DMS79 treated with DMSO at 0.1 percent for 48 hours (cell line): ENCODE measurements around the gene FNDC3A.
A peak's percentile ranks its signal among the peaks of the same experiment; 100 is the strongest.
"Not testable (repeated sequence)": the region's sequence is repeated elsewhere in the genome, so short reads cannot be mapped to it uniquely, and the experiment has no call there.

Source experiments
- DNase-seq: peaks from one replicate; lab custom pipeline; 2025; lab: John Stamatoyannopoulos, UW

FNDC3A gene

DNA sequence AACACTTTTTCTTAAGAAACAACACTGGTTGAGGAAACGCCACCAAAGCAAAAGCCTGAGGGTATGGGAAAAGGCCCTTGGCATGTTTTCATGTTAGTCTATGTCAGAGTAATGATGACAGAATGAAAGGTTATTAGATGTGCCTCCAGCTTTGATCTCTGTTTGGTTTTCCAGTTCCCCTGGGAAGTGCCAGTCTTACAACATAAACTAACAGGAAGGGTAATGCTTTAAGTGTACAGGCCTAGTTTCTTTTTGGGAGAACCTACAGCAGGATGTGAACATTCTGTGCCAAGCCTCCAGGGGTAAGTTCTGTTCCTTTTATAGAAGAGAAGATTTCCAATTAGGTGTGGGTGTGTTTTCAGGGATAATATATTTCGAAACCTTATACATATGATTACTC lies 121.7 kb downstream of the FNDC3A start:
- DNase-seq = no peak

DNA sequence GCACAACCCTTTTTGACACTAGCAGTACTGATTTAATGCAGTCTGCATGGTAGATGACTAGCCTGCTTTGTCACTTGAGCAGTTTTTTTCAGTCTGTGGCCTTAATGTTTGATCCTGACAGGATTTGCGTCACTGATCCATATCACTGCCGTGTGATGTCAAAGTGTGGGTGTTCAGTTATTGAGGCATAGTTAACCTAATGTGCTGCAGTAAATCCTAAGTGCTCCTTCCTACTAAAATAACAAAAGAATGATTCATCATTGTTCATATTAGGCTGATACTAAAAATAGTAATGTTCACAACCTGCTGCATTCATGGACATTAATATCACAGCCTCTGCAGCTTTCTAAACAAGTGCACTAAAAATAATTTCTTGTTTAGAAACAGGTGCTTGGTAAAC lies 122.5 kb downstream of the FNDC3A start:
- no peak for DNase-seq

DNA sequence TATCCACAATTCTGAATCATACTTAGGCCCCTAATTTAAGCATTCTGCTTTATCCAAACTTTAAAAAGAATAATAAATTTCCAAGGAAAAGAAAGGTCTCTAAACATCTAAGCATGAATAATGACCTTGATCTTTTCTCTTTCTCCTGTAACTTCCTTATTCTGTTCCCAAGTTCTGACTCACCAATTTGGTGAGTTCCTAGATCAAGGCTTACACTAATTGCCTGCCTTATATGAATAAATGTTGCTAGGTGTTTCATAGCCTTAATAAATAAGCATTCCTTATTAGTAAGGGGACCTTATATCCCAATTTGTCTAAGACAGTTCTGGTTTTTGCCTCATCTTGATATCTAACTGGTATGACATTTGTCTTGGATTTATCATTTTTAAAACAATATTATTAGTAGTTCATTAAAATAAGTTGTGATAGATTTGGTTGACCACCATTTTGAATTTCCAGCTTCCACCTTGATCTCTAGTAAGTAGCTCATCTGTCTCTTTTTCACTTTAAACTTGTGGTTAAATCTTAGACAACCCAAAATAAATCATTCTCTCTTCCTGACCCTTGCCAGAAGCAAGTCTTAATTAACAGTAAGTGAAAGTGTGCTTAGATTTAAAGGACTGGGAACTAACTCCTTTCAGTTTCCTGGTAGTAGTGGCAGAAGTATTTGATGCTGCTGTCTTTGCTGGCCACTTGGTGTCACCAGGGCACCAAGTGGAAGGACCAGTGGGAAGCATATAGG lies 123.2 kb downstream of the FNDC3A start:
- DNase-seq = no peak

DNA sequence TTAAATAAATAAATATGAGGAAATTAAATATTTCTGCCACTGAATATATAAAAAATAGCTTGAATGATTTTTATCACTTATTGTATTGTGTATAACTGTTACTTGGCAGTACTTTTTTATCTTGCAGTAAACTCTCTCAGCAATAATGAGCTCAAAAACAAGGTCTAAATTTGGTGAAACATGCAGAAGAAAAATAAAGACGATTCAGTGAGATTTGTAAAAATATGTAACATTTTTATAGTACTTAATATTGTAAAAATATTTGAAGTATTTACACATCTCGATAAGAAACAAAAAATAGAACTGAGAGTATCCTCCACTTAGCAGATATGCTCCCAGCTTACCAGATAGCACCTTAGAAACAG lies 123.8 kb downstream of the FNDC3A start:
- DNase-seq = no peak

DNA sequence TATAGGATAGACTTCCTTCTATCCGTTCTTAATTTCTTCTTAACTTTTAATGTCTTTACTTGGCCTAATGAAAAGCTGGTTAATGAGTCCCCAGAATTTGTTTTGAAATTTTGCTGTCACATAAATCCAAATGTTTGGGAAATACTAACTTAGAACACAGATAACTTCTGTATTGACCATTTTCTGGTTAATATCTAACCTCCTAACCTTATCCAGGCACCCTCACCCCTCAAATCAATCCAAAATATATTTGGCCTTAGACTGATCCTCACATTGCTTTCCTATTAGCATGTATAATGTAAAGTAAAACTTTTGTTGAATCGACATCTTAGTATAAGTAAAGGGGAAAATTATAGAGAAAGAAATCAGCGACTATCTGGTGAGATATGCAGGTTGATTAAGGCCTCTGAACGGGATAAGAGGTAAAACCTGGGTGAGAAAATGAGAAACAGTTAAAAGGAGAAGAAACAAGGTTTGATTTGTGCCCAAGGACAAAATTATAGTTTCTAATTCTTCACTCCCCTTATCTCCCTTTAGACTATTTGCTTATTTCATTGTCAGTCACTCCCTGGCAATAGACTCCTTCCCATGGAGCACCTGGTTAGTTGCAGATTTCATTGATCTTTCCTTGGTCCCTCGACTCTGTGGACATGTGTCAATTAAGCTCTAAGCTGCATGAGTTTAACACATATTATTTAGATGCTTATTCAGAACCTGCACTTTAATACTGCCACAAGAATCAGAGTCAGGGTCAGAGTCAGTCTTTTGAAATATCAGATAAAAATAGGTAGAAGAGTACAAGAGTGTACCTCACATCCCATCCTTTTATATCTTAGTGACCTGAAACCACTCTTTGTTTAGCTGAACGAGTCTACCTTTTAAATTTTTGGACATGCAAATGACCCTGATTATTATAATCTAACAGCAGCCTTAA lies 125.2 kb downstream of the FNDC3A start:
- no peak for DNase-seq

DNA sequence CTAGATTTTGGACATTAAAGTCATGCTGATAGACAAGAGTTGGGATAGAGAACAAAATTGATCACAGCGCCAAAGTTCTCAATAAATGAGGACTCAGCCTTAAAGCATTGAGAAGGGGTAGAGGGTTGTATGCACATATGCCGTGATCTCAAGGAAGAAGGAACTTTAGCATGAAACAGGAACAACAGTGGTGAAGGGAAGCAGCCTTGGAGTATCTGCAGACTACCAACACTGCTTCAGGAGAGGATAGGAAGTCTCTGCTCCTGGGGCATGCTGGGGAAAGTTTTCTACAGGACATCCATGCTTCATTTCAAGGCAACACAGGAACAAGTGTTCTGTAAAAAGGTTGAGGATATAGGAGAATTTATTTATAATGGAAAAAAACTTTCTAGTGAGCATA lies 132.5 kb downstream of the FNDC3A start:
- no peak for DNase-seq

DNA sequence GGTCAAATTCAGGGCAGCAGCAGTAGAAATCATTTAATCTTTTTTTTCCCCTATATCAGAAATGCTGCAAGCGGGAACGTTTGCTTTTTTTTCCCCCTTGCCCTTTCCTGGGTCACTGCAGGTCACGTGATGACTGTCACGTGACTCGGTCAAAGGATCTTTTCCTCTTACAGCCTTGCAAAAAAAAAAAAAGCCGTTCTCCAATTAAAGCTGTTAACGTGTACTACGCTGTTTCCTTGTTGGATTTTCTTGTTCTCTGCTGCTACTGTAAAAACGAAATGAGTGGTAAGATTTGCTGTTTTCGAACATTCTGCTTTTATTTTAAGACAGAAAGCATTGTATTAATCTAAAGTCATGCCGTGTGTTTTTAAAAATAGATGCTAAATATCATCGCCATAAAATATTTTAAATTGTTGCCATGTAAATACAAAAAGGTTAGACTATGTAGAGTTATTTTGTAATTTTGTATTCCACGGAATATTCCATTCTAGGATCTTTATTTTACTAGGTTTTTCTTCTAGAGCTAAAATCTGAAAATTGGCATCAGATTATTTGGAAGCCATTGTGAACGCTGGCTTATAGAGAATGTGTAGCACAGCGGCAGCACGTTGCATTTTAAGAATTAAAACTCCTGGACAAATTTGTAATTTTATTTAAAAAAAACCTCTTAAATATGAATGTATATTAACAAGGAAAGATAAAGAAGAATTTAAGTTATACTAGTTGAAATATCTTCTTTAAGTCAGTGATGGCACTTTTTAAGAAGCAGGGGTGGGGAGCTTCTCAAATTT lies 134.6 kb downstream of the FNDC3A start:
- DNase-seq = peak; percentile 73

DNA sequence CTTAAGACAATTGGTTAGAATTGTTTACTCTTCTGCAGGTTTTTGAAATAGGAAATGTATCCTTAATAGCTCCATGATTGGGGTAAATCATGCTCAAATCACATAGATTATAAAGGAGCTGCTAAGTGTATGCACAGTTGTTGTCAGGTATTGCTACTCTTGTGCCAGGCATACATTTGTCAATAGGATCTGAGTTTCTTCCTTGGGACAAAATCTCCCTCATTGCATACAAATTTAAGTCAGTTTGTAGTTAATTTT lies 135.1 kb downstream of the FNDC3A start:
- no peak for DNase-seq

DNA sequence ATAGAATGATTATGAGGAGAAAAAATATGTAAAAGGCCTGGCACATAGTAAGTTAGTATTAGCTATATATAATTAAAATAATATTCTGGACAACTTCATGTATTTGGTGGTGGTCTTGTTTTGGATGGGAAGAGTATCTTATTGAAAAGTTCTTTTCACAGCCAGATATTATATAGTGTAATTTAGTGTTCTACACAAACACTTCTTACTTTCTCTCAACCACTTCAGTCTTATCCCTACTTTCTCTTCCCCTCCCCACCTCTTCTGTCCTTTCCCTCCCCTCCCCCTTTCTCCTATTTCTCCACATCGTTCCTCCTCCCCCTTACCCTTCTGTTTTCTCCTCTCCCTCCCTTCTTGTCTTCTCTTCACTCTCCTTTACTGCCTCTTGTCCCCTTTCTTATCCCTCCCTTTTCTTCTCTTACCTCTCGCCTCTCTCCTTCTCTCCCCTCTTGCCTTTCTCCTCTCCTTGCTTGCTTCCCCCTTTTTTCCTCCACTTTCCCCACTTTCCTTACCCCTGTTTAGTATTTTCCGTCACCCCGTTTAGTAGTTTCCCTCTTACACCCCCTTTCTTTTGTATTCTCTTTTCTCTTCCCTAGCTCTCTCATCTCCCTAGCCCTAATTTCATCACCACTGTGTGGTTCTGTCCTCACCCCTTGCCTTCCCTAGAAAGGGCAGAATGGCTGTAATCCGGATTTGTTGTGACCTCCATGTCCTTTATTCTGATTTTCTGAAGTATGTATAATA lies 137.2 kb downstream of the FNDC3A start:
- no peak for DNase-seq

DNA sequence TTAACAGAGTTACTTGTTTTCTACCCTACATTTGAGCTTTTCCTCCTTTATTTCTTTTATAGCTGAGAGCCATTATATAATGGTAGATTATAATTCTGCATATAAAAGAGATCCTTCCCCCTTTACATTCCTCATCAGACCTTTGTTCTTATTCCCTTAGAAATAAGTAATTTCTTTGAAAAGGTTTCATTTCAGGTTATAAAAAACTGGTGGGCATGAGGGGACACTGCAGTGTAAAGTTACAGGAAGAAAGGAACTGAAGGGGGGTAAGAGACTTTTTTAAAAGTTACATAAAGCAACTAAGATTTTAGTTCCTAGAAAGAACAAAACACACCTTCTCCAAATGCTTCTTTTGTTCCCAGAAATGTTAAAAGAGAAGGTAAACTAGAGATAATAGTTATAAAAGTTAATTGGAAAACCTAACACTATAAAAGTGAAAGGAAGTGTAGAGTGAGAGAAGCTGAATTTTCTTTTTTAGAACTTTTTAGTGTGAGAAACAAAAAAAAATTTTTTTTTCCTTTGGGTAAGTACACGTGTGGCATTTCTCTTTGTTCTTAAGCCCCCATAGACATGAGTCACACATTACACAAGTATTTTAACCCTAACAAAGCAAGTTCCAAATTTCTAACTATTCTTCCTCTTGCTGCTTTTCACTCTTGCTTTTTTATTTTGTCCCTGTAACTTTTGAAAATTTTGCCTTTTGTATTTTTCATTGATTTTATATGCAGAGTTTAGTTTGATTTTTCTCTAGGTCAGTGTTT lies 138.0 kb downstream of the FNDC3A start:
- no peak for DNase-seq

DNA sequence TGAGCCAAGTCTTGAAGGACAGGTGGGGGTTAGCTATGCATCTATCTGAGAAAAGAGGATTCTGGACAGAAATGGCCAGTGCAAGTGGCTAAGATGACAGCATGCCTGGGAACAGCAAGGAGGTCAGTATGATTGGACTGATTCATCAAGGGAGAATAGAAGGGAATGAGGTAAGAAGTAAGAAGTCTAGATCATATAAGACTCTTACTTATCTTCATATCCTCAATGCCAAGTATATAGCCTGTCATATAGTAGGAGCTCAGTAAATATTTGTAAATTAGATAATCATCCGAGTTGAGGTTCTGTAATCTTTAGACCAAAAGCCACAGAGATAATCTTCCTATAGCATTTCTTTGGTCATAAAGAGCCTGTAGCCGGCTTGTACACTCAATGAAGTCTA lies 141.2 kb downstream of the FNDC3A start:
- no peak for DNase-seq

DNA sequence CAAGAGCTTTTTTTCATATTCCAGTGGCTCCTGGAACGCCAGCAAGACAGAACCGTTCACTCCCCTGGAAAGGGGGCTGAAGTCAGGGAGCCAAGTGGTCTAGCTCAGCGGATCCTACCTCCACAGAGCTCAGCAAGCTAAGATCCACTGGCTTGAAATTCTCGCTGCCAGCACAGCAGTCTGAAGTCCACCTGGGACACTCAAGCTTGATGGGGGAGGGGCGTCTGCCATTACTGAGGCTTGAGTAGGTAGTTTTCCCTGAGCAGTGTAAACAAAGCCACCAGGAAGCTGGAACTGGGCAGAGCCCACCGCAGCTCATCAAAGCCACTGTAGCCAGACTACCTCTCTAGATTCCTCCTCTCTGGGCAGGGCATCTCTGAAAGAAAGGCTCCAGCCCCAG lies 142.7 kb downstream of the FNDC3A start:
- DNase-seq = not testable (repeated sequence)

DNA sequence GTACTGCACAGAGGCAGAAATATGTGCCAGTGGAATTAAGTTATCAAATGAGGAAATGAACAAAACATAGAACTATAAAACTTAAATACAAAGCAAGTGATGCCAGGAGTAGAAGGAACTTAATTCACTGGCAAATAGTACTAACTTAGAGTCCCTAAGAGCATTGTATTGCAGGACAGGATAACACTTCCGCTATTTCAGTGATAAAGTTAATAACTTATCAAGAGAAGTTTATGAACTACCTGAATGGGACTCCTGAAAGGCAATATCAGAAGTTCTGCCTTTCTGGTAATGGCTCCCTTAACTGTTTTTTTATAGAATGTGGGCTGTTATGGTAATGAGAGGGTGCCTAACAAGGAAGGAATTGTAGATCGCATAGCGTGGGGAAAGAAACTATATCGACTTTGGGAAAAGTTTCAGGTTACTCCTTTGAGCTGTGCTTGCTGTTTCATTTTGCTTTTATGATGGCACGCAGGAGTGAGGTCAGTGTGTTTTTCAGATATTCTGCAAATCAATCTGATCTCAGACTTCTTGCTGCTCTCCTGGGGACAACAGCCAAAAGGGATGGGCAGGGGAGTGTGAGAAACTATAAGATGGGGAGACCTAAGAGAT lies 149.1 kb downstream of the FNDC3A start:
- DNase-seq = no peak

DNA sequence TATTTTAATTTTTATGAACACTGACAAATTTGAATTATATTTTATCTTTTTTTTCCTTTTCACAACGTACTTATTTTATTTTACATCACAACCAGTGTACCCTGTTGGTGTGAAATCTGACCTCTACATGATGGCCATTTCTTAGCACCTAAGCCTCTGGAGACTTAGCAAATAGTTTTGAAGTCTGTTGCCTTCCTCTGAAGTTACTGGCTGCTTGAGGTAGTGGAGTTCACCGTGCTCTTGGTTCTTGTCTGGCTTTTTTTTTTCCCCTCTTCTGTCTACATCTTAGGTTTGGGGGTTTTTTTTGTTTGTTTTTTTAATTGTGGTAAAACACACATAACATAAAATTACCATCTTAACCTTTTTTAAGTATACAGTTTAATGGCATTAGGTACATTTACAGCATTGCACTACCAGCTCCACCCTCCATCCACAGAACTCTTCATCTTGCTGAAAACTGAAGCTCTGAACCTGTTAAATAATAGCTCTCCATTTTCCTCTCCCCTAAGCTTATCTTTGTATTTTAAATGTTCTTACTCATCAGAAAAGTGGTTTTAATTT lies 150.3 kb downstream of the FNDC3A start:
- no peak for DNase-seq

DNA sequence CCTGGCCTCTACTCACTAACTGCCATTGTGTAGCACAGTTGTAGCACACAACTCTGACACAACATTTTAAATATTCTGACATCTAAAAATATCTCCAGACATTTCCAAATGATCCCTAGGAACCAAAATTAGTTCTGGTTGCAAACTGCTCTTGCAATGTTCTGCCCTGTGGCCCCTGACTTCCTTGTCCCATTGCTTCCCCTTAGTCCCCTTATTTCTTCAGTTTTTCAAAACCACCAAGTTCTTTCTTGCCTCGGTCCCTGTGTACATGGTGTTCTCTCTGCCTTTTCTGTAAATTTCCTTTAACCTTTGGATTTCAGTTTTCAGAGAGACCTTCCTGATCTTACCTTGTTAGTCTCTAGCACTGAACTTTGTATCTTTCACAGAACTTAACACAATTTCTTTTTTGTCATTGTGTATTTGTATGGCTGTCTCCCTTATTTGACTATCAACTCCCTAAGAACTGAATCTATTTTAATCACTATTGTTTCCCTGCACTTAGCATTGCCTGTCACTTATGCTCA lies 156.8 kb downstream of the FNDC3A start:
- DNase-seq = no peak

DNA sequence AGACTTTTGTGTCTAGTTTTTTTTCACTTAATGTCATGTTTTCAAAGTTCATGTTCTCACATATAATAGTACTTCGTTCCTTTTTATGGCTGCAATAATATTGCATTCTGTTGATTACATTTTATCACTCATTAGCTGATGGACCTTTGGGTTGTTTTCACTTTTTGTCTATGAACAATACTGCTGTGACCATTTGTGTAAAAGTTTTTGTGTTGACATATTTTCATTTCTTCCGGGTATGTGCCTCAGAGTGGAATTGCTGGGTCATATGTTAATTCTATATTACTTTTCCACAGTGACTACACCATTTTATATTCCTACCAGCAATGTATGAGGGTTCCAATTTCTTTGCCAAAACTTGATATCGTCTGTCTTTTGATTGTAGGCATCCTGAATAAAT lies 158.6 kb downstream of the FNDC3A start:
- no peak for DNase-seq

DNA sequence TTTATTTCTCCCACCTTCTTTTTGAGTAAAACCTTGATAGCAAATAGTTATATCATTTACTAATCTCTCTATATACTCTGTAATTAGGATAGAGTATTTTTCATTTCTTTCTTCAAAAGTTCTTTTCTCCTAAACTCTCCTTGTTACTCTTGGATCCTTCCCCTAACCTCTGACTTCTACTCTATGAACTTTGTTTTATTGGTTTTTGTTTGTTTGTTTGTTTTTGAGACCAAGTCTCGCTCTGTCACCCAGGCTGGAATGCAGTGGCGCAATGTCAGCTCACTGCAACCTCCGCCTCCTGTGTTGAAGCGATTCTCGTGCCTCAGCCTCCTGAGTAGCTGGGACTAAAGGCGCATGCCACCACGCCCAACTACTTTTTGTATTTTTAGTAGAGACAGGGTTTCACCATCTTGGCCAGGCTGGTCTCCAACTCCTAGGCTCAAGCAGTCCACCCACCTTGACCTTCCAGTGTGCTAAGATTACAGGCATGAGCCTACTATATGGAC lies 161.5 kb downstream of the FNDC3A start:
- DNase-seq = not testable (repeated sequence)

DNA sequence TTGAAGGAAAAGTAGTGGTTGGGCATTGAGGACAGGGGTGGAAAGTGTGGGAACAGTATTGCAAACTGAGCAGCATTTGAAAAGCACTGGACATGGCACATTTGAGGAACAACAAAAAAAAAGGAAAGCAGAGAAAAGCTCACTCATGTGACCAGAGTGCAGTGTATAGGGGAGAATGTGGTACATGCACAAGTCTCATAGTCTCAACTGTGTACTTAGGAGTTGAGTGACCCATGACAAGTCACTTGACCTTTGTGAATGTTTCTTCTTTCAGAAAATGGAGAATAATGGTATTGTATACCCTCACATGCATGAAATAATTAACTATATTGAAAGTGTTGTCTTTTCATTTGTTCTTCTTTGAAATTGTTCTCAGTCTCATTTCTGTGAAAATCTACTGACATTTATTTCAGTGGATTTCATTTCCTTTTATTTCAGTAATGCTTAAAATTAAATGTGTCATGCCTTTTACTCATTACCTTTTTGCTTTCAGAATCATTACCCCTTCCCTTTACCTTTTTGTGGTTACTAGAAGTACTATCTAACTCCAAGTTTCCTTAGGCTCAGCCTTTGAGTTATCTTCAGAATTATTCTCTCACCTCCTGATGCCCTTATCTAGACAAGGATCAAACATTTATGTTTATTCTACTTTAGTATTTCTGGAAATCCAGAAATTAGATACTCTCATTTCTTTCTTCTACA lies 165.3 kb downstream of the FNDC3A start:
- no peak for DNase-seq

DNA sequence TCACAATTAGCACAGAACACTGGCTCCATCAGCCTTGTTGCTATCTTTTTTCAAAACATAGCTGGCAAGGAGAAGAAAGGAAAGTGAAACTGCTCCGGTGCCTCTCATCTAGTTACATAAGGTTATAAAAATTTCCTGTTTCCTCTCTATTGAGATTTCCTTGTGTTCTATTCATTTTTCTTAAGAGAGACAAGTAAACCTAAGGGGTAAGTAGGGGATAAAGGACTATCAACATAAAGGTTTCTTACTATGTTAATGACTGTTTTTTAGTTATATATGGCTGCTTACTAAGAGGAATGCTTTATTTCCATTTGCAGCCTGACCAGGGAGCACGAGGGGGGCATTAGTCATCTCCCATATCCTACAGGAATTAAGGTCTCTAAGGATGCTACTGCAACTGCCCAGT lies 171.2 kb downstream of the FNDC3A start:
- no peak for DNase-seq

DNA sequence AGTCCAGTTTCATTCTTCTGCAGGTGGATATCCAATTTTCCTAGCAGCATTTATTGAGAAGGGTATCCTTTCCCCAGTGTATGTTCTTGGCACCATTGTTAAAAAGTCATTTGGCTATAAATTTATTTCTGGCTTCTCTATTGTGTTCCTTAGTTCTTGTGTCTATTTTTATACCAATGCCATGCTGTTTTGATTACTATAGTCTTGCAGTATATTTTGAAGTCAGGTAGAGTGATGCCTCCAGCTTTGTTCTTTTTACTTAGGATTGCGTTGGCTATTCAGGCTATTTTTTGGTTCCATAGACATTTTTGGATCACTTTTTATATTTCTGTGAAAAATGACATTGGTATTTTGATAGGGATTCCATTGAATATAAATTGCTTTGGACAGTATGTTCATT lies 172.7 kb downstream of the FNDC3A start:
- no peak for DNase-seq
